ENCODE measurements around the gene CACNA1E.

DNA sequence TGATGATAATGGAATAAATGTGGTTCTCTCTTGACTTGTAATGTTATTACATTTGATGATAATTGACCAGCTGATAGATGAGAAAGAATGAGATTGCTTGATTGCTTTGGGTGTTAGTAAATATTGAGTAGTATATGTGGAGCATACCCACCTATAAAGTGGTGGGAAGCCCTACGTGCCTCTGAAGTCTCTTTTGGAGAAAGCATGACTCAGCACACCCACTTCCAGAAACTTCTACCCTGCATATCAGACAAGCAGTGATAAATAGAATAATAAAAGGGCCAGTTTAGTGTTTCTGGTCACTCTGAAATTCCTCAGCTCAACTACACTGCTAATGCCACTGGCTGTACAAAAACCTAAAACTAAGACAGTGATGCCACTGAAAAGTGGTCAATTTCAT lies 289.4 kb downstream of the CACNA1E start:
- TF ChIP-seq, protein P1, sequence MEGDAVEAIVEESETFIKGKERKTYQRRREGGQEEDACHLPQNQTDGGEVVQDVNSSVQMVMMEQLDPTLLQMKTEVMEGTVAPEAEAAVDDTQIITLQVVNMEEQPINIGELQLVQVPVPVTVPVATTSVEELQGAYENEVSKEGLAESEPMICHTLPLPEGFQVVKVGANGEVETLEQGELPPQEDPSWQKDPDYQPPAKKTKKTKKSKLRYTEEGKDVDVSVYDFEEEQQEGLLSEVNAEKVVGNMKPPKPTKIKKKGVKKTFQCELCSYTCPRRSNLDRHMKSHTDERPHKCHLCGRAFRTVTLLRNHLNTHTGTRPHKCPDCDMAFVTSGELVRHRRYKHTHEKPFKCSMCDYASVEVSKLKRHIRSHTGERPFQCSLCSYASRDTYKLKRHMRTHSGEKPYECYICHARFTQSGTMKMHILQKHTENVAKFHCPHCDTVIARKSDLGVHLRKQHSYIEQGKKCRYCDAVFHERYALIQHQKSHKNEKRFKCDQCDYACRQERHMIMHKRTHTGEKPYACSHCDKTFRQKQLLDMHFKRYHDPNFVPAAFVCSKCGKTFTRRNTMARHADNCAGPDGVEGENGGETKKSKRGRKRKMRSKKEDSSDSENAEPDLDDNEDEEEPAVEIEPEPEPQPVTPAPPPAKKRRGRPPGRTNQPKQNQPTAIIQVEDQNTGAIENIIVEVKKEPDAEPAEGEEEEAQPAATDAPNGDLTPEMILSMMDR (conservative IDR thresholded peaks at IDR 0.05): no peak
- no peak for TF ChIP-seq ZFX (IDR thresholded peaks at IDR 0.05)
